Stomach (tissue), 9 donors: Measurements from ENCODE around the gene NR1I3. TPM values are rescaled to one million over a fixed set of nuclear protein-coding genes. Genes with fewer than 3 reads are reported as not detected.

Experiments used
- DNase-seq, 2 donors: peaks; one replicate each; pipeline versions ENCODE4 v3.0.0 to v3.0.0-alpha.2; 2013 to 2019
- H3K27ac ChIP-seq, 5 donors: fragments of 200-600 bp in 4 of 5; sonication (generic) in 4 of 5; one replicate each; pipeline ENCODE4 v1.5.1; 2013 to 2019; ENCODE audit warnings: mild to moderate bottlenecking in 1 of 5, moderate library complexity in 1 of 5
- H3K27me3 ChIP-seq, 3 donors: fragments of 200-600 bp; sonication (generic); one replicate each; pipeline ENCODE4 v1.5.1; 2017 to 2019; ENCODE audit warnings: mixed run types in 1 of 3
- H3K36me3 ChIP-seq, 4 donors: fragments of 200-600 bp; sonication (generic); 1 replicate in 3 of 4; 2 replicates in 1 of 4; pipeline ENCODE4 v1.5.1; 2016 to 2019
- H3K4me1 ChIP-seq, 4 donors: fragments of 200-600 bp; sonication (generic); one replicate each; pipeline ENCODE4 v1.5.1; 2016 to 2019
- H3K4me3 ChIP-seq, 4 donors: fragments of 200-600 bp; sonication (generic) in 3 of 4; one replicate each; pipeline ENCODE4 v1.5.1; 2016 to 2019; ENCODE audit warnings: mild to moderate bottlenecking in 1 of 4
- H3K9me3 ChIP-seq, 4 donors: fragments of 200-600 bp; sonication (generic); one replicate each; pipeline ENCODE4 v1.5.1; 2016 to 2019
- EP300 ChIP-seq: sonication (generic); formaldehyde crosslinking; IDR thresholded peaks from one replicate; pipeline ENCODE4 v1.6.1; 2017; ENCODE audit warnings: antibody characterized with exemption
- POLR2A ChIP-seq, 4 donors: fragments of 450-650 bp; IDR thresholded peaks; one replicate each; pipeline ENCODE4 v1.6.1; 2016; ENCODE audit warnings: antibody characterized with exemption in 4 of 4, control low read depth in 2 of 4, mild to moderate bottlenecking in 1 of 4, moderate library complexity in 1 of 4
- POLR2AphosphoS5 ChIP-seq, 3 donors: sonication (generic); formaldehyde crosslinking; IDR thresholded peaks; one replicate each; pipeline ENCODE4 v1.6.1; 2016; ENCODE audit warnings: antibody characterized with exemption in 3 of 3
- WGBS, 5 donors: extraction: QIAGEN DNeasy Blood & Tissue Kit in 3 of 5; methylation state at CpG; one replicate each; pipeline versions ENCODE4 v1.1.5 to v1.1.7; 2013 to 2018; 5-methylcytosine and 5-hydroxymethylcytosine counted together
- intact Hi-C: fragments of 100-400 bp; cut with DNase I; formaldehyde crosslinking; loops from one replicate; pipeline ENCODE4 v1.15.1; 2023; ENCODE audit warnings: low total_unique reads
- polyA plus RNA-seq, 3 donors: library from polyadenylated mRNA; stranded (reverse); fragments of 200-250 nt; gene quantifications; one replicate each; pipeline ENCODE4 v1.2.3, GENCODE V29; 2013
- total RNA-seq, 5 donors: library from RNA; depleted of rRNA; stranded (reverse); fragments of >200 nt; gene quantifications; one replicate each; pipeline versions ENCODE4 v1.1.0 to v1.2.3, GENCODE V29; 2014 to 2016
- TF ChIP-seq, protein P1 (sequence below), 7 experiments: fragments of 450-650 bp in 4 of 7; fragments of 200-600 bp in 3 of 7; sonication (generic) in 3 of 7; IDR thresholded peaks; one replicate each; pipeline ENCODE4 v1.5.1; 2016 to 2019; ENCODE audit warnings: antibody characterized with exemption in 7 of 7, control low read depth in 2 of 7, mild to moderate bottlenecking in 1 of 7
- donor health status: healthy with polysubstance abuse.
- donor health status: Bipolar disorder and iron deficiency.
- donor health status: healthy.

NR1I3 gene
- total and polyA plus RNA-seq, 8 donors: 0.55 TPM; not detected in 7

DNA sequence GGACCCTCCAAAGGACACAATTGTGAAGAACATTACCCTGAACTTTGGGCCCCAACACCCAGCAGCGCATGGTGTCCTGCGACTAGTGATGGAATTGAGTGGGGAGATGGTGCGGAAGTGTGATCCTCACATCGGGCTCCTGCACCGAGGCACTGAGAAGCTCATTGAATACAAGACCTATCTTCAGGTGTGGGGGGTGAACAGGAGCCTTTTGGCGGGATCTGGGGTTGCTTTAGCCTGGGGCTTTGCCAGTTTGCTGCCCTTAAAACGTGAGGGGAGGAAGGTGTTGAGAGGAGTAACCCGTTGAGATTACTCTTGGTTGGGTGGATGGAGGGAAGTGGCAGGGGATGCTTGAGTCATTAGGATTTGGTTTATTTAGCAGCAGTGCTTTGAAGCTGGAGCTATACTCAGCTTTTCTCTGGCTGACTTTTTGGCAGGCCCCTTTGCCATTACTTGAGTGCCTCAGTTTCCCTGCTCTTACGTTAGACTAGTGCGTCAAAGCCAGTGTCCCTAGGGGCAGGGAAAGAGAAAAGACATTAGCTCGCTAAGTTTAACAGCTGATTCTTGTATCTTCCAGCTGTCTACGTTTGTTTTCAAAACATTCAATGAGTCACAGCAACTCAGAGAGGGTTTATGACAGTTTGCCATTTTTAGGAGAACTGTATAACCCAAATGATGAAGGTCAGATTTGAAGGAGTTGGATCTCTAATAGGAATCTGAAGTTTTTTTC lies 31.4 kb downstream of the NR1I3 start:
- WGBS, 5 donors: 78 to 87% (median 82%) methylated on average over 12 of the region's 12 CpGs
- H3K4me3 ChIP-seq: no peak overlapping the region
- no peak for TF ChIP-seq POLR2A (IDR thresholded peaks at IDR 0.05)
- TF ChIP-seq, protein P1, sequence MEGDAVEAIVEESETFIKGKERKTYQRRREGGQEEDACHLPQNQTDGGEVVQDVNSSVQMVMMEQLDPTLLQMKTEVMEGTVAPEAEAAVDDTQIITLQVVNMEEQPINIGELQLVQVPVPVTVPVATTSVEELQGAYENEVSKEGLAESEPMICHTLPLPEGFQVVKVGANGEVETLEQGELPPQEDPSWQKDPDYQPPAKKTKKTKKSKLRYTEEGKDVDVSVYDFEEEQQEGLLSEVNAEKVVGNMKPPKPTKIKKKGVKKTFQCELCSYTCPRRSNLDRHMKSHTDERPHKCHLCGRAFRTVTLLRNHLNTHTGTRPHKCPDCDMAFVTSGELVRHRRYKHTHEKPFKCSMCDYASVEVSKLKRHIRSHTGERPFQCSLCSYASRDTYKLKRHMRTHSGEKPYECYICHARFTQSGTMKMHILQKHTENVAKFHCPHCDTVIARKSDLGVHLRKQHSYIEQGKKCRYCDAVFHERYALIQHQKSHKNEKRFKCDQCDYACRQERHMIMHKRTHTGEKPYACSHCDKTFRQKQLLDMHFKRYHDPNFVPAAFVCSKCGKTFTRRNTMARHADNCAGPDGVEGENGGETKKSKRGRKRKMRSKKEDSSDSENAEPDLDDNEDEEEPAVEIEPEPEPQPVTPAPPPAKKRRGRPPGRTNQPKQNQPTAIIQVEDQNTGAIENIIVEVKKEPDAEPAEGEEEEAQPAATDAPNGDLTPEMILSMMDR (IDR thresholded peaks at IDR 0.05): no peak
- no peak for TF ChIP-seq EP300
- TF ChIP-seq POLR2AphosphoS5 (IDR thresholded peaks at IDR 0.05): no peak
- no peak for DNase-seq
- peak overlapping the region; percentile 17 to 95 (median 77) for H3K27ac ChIP-seq
- H3K4me1 ChIP-seq: peaks cover 25 to 79% (median 61%) of the 10 kb centered on the region in 4 donors
- intact Hi-C loops: no loop called here
- no peaks in the 10 kb centered on the region for H3K9me3 ChIP-seq
- peaks cover 34 to 80% (median 75%) of the 10 kb centered on the region in 4 donors for H3K36me3 ChIP-seq
- no peaks in the 10 kb centered on the region for H3K27me3 ChIP-seq

DNA sequence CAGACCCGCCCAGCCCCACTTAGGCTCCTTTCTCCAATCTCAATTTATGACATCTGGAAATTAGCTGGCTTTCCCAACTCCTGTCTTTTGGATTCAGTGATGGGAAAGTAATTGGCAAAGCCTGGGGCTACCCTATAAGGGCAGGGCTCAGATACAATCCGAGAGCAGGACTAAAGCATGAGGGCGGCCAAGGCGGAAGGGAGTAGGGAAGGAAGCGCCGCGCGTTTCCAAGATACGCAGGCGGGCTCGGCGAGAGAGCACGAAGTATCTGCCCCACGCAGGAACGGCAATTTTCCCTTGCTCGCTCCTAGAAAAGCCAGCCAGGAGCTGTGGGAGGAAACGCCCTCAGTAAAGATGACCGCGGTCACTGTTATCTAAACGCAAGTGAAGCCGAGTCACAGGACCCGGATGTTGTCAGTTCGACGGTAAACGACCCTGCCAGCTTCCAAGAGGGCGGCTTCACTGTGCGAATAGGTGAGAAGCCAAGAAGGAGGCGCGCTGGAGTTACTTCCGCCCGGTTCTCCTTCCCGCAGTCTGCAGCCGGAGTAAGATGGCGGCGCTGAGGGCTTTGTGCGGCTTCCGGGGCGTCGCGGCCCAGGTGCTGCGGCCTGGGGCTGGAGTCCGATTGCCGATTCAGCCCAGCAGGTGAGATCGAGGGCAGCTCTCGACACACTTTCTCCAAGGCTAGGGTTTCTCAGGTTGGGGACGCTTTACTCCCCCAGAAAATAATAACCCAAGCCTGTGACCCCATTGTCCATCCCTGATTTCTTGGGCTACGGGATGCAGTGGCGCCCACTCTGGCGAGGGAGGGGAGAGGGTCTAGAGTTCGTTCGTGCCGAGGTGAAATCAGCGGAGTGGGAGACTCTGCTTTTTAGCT lies 35.9 kb downstream of the NR1I3 start, which contains the start of gene NDUFS2:
NDUFS2 (plus strand) TSS at position 532 of the 877 bp plus-strand sequence; CDS start at position 551, 19 bp downstream.
- peak; percentile 99 to 100 for DNase-seq
- 2 to 3% (median 3%) methylated on average over 36 to 53 of the region's 53 CpGs for WGBS, 5 donors

DNA sequence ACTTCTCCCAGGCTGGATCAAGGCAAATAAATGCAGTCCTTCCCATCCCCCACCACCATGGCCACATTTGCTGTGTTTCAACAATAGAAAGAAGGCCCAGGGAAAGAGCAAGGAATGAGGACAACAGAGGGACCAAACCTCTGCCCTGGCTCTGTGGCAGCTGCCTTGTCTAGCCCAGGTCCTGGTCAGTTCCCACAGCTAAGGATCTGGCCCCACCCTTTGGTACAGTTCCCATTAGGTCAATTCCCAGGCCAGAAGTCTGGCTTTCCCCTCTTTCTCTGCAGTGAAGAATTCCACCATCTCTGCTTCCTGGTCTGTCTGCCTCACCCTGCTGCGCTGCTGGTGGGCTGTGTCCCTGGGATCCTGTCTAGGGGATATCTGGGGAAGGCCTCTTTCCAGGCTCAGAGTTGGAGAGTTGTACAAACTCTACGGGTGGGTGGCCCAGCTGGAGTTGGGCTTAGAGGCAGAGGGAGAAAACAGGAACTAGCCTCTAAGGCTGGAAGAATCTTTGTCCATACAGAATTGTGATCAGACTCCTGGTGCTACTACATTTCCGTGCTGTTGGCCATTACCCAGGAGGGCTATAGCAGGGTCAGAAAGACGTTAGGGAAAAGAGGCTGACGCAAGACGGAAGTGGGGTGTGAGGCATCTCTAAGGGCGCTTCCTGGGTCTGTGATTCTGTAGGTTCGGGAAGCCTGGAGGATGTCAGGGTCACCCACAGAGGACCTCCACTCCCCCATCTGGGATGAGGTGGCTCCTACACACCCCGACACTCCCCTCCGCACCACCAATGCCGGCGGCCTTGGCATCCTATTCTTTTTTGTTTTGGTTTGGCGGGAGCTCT lies 36.8 kb downstream of the NR1I3 start:
- 38 to 73% (median 63%) methylated on average over 13 of the region's 13 CpGs for WGBS, 5 donors
- peak; percentile 49 to 79 for DNase-seq
- Histone ChIP-seq H3K27ac (peak overlapping the region; percentile 95 to 98 (median 96)), H3K27me3 (peaks cover 0 to 8% (median 0%) of the 10 kb centered on the region in 3 donors), H3K9me3 (no peaks in the 10 kb centered on the region), H3K4me3 (peak overlapping the region; percentile 73 to 81 (median 74)), H3K4me1 (peaks cover 33 to 90% (median 79%) of the 10 kb centered on the region in 4 donors), H3K36me3 (peaks cover 6 to 26% (median 22%) of the 10 kb centered on the region in 4 donors)
- TF ChIP-seq POLR2AphosphoS5 (IDR thresholded peaks at IDR 0.05) (peak in 1 of 3 donors; percentile 46), POLR2A (IDR thresholded peaks at IDR 0.05) (no peak)
- intact Hi-C loops: no loop called here

More for the DNA sequence above, 35.9 kb downstream of the NR1I3 start, which contains the start of gene NDUFS2:
- intact Hi-C loops: no loop called here
- TF ChIP-seq EP300 (no peak), POLR2A (IDR thresholded peaks at IDR 0.05) (peak in 2 of 4 donors; percentile 54 to 59), POLR2AphosphoS5 (IDR thresholded peaks at IDR 0.05) (peak; percentile 57 to 94 (median 85))
- Histone ChIP-seq H3K36me3 (peaks cover 6 to 35% (median 30%) of the 10 kb centered on the region in 4 donors), H3K27ac (peak within 1 kb of the TSS; percentile 95 to 98 (median 96)), H3K9me3 (no peaks in the 10 kb centered on the region), H3K4me1 (peaks cover 33 to 90% (median 82%) of the 10 kb centered on the region in 4 donors), H3K4me3 (peak within 1 kb of the TSS; percentile 73 to 81 (median 74)), H3K27me3 (peaks cover 0 to 8% (median 0%) of the 10 kb centered on the region in 3 donors)

DNA sequence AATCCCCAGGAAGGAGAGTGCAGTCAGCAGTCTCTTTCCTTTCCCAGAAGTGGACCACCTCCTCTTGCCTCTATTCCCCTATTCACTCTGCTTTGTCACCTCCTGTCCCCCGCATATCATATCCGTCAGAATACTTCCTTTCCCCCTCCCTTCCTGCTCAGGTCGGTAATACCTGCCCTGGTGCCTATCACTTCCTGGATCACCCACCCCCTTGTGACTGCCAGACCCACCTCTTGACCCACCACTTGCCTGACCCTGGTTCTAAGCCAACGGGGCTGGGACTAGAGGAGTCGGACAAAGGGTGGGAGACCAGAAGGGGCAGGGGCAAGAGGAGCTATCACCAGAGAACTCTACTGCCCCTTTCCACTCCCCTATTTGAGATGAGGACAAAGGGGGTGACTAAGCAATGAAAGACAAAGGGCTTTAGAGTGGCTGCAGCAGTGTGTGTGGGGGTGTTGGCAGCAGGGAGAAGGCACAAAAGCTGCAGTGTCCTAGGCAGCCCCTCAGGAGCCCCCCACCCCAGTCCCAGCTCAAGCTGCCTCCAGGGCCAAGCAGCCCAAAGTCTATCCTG lies 37.5 kb downstream of the NR1I3 start:
- 52 to 75% (median 60%) methylated on average over 5 of the region's 5 CpGs for WGBS, 5 donors
- intact Hi-C loops: no loop called here
- H3K9me3 ChIP-seq: no peaks in the 10 kb centered on the region
- peaks cover 6 to 19% (median 16%) of the 10 kb centered on the region in 4 donors for H3K36me3 ChIP-seq
- H3K27me3 ChIP-seq: peaks cover 0 to 8% (median 0%) of the 10 kb centered on the region in 3 donors
- peak overlapping the region in 1 of 4 donors; percentile 74 for H3K4me3 ChIP-seq
- peak overlapping the region; percentile 95 to 98 (median 96) for H3K27ac ChIP-seq
- peak in 1 of 2 donors; percentile 65 for DNase-seq
- TF ChIP-seq, protein P1 (IDR thresholded peaks at IDR 0.05): no peak
- no peak for TF ChIP-seq POLR2A (IDR thresholded peaks at IDR 0.05)
- TF ChIP-seq EP300: no peak
- no peak for TF ChIP-seq POLR2AphosphoS5 (IDR thresholded peaks at IDR 0.05)
- peaks cover 33 to 90% (median 78%) of the 10 kb centered on the region in 4 donors for H3K4me1 ChIP-seq
